Neural cell (in vitro differentiated cells): Measurements from ENCODE around the gene BHLHA15. TPM values are rescaled to one million over a fixed set of nuclear protein-coding genes. Genes with fewer than 3 reads are reported as not detected.

Source experiments
- H2AFZ ChIP-seq: fragments of 200-600, 300-800 bp; sonication (generic), shearing (Covaris generic); 2 replicates; pipeline ENCODE4 v1.6.0; 2014; ENCODE audit warnings: low read depth, mild to moderate bottlenecking, antibody characterized with exemption, low read length, moderate library complexity
- H3F3A ChIP-seq: fragments of 200-600 bp; shearing (Covaris generic); 2 replicates; pipeline ENCODE4 v1.6.1; 2016; ENCODE audit warnings: mild to moderate bottlenecking, moderate library complexity, mixed read lengths, antibody characterized with exemption, low read length; ENCODE audit not compliant: insufficient read depth, poor library complexity, severe bottlenecking
- H3K27ac ChIP-seq: fragments of 200-600, 300-800 bp; sonication (generic), shearing (Covaris generic); 2 replicates; pipeline ENCODE4 v1.5.1; 2014; ENCODE audit warnings: mild to moderate bottlenecking, low read length, moderate library complexity
- H3K27me3 ChIP-seq: fragments of 300-800, 200-600 bp; sonication (generic), shearing (Covaris generic); 2 replicates; pipeline ENCODE4 v1.6.0; 2014; ENCODE audit warnings: mild to moderate bottlenecking, low read depth, low read length, moderate library complexity; ENCODE audit not compliant: insufficient read depth
- H3K36me3 ChIP-seq: fragments of 300-800, 200-600 bp; sonication (generic), shearing (Covaris generic); 2 replicates; pipeline ENCODE4 v1.5.1; 2014; ENCODE audit warnings: mild to moderate bottlenecking, antibody characterized with exemption, low read length, moderate library complexity; ENCODE audit not compliant: insufficient read depth
- H3K4me2 ChIP-seq: fragments of 300-800, 200-600 bp; sonication (generic), shearing (Covaris generic); 2 replicates; pipeline ENCODE4 v1.6.0; 2014; ENCODE audit warnings: mild to moderate bottlenecking, low read length
- H3K4me3 ChIP-seq: fragments of 300-800, 200-600 bp; sonication (generic), shearing (Covaris generic); 2 replicates; pipeline ENCODE4 v1.5.1; 2014; ENCODE audit warnings: mild to moderate bottlenecking, low read length, moderate library complexity
- H3K79me2 ChIP-seq: fragments of 200-600 bp; shearing (Covaris generic); replicated peaks from 2 replicates; pipeline ENCODE4 v1.6.0; 2014; ENCODE audit warnings: mild to moderate bottlenecking, low read length, moderate library complexity; ENCODE audit not compliant: insufficient read depth
- H3K9ac ChIP-seq: fragments of 300-800, 200-600 bp; sonication (generic), shearing (Covaris generic); 2 replicates; pipeline ENCODE4 v1.6.1; 2016; ENCODE audit warnings: mild to moderate bottlenecking, low read length, mixed read lengths
- H3K9me2 ChIP-seq: fragments of 200-600 bp; shearing (Covaris generic); 2 replicates; pipeline ENCODE4 v1.6.1; 2016; ENCODE audit warnings: mild to moderate bottlenecking, low read length, mixed read lengths; ENCODE audit not compliant: insufficient read depth
- H3K9me3 ChIP-seq: fragments of 200-600, 300-800 bp; sonication (generic), shearing (Covaris generic); 2 replicates; pipeline ENCODE4 v1.6.1; 2016; ENCODE audit warnings: mild to moderate bottlenecking, mixed run types, low read length, moderate library complexity, mixed read lengths
- H4K20me1 ChIP-seq: fragments of 200-600 bp; shearing (Covaris generic); 2 replicates; pipeline ENCODE4 v1.6.1; 2016; ENCODE audit warnings: mild to moderate bottlenecking, mixed run types; ENCODE audit not compliant: insufficient read depth
- EP300 ChIP-seq: fragments of 450-650 bp; conservative IDR thresholded peaks from 2 replicates; pipeline ENCODE4 v1.6.1; 2014; ENCODE audit warnings: antibody characterized with exemption, mild to moderate bottlenecking, moderate library complexity; ENCODE audit not compliant: poor library complexity, severe bottlenecking
- EZH2 ChIP-seq: fragments of 200-600, 300-800 bp; shearing (Covaris generic), sonication (generic); IDR thresholded peaks from 2 replicates; pipeline ENCODE4 v1.6.1; 2014; ENCODE audit warnings: antibody characterized with exemption, low read length, borderline replicate concordance, mild to moderate bottlenecking; ENCODE audit not compliant: insufficient read depth, poor library complexity, severe bottlenecking
- MXI1 ChIP-seq: fragments of 450-650 bp; conservative IDR thresholded peaks from 2 replicates; pipeline ENCODE4 v1.6.1; 2014; ENCODE audit warnings: antibody characterized with exemption, mild to moderate bottlenecking; ENCODE audit not compliant: poor library complexity, severe bottlenecking
- POLR2AphosphoS5 ChIP-seq: IDR thresholded peaks from 2 replicates; pipeline ENCODE4 v1.6.1; 2012
- RAD21 ChIP-seq: fragments of 450-650 bp; conservative IDR thresholded peaks from 2 replicates; pipeline ENCODE4 v1.6.1; 2014; ENCODE audit warnings: antibody characterized with exemption, mild to moderate bottlenecking, moderate library complexity
- REST ChIP-seq: IDR thresholded peaks from 2 replicates; pipeline ENCODE4 v1.6.1; 2012; ENCODE audit warnings: borderline replicate concordance
- SMC3 ChIP-seq: fragments of 450-650 bp; conservative IDR thresholded peaks from 2 replicates; pipeline ENCODE4 v1.6.1; 2014; ENCODE audit warnings: antibody characterized with exemption, mild to moderate bottlenecking, moderate library complexity; ENCODE audit not compliant: poor library complexity
- TAF1 ChIP-seq: IDR thresholded peaks from 2 replicates; pipeline ENCODE4 v1.6.1; 2012; ENCODE audit warnings: low read depth
- polyA plus RNA-seq: library from polyadenylated mRNA; depleted of rRNA; stranded (reverse); fragments of >200 nt; gene quantifications from 2 replicates; pipeline ENCODE4 v1.2.3, GENCODE V29; 2014
- TF ChIP-seq, protein P1 (sequence below): fragments of 450-650 bp; IDR thresholded peaks from 2 replicates; pipeline ENCODE4 v1.5.1; 2014; ENCODE audit warnings: antibody characterized with exemption, mild to moderate bottlenecking, moderate library complexity; ENCODE audit not compliant: poor library complexity, severe bottlenecking

The BHLHA15 gene
- polyA plus RNA-seq, 1 donor from 2014 or later, result not detected

GRCh38 chr7:98213888-98214810 lies 2.9 kb downstream of the BHLHA15 start:
- Histone ChIP-seq H4K20me1 (no peaks in the 10 kb centered on the region), H3K9ac (no peak overlapping the region), H3K9me3 (no peaks in the 10 kb centered on the region), H3K4me3 (no peak overlapping the region), H3K27me3 (peaks cover 3% of the 10 kb centered on the region), H3K27ac (no peak overlapping the region), H3K36me3 (no peaks in the 10 kb centered on the region), H2AFZ (no peak overlapping the region), H3K9me2 (no peaks in the 10 kb centered on the region), H3F3A (no peaks in the 10 kb centered on the region), H3K4me2 (no peak overlapping the region), H3K79me2 (no peaks in the 10 kb centered on the region)
- TF ChIP-seq TAF1, result no peak
- TF ChIP-seq EZH2, result no peak
- no peak for TF ChIP-seq SMC3
- TF ChIP-seq RAD21, result no peak
- TF ChIP-seq, protein P1, sequence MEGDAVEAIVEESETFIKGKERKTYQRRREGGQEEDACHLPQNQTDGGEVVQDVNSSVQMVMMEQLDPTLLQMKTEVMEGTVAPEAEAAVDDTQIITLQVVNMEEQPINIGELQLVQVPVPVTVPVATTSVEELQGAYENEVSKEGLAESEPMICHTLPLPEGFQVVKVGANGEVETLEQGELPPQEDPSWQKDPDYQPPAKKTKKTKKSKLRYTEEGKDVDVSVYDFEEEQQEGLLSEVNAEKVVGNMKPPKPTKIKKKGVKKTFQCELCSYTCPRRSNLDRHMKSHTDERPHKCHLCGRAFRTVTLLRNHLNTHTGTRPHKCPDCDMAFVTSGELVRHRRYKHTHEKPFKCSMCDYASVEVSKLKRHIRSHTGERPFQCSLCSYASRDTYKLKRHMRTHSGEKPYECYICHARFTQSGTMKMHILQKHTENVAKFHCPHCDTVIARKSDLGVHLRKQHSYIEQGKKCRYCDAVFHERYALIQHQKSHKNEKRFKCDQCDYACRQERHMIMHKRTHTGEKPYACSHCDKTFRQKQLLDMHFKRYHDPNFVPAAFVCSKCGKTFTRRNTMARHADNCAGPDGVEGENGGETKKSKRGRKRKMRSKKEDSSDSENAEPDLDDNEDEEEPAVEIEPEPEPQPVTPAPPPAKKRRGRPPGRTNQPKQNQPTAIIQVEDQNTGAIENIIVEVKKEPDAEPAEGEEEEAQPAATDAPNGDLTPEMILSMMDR, result no peak
- TF ChIP-seq REST, result no peak
- no peak for TF ChIP-seq MXI1
- no peak for TF ChIP-seq EP300
- TF ChIP-seq POLR2AphosphoS5, result no peak

GRCh38 chr7:98214811-98215321 lies 3.6 kb downstream of the BHLHA15 start:
- H3K4me2 ChIP-seq, result no peak overlapping the region
- peaks cover 3% of the 10 kb centered on the region for H3K27me3 ChIP-seq
- H3K79me2 ChIP-seq, result no peaks in the 10 kb centered on the region
- no peaks in the 10 kb centered on the region for H3K9me3 ChIP-seq
- H2AFZ ChIP-seq, result no peak overlapping the region
- no peaks in the 10 kb centered on the region for H3K36me3 ChIP-seq
- H4K20me1 ChIP-seq, result no peaks in the 10 kb centered on the region
- no peaks in the 10 kb centered on the region for H3F3A ChIP-seq
- H3K4me3 ChIP-seq, result no peak overlapping the region
- no peak overlapping the region for H3K27ac ChIP-seq
- no peaks in the 10 kb centered on the region for H3K9me2 ChIP-seq
- H3K9ac ChIP-seq, result no peak overlapping the region
- TF ChIP-seq POLR2AphosphoS5 (no peak), TAF1 (no peak), MXI1 (no peak), SMC3 (no peak), REST (no peak), EP300 (no peak), RAD21 (no peak), EZH2 (no peak)
- TF ChIP-seq, protein P1, result no peak
